ENCODE data around the gene PIP5KL1. TPM values are rescaled to one million over a fixed set of nuclear protein-coding genes. Genes with fewer than 3 reads are reported as not detected.

Gene PIP5KL1
- total and polyA plus RNA-seq, 4 donors, result 2.7 to 19.1 (median 11.9) TPM

- no peak for DNase-seq (ENCODE audit: low read depth in 4 of 6, low spot score in 6 of 6)
- WGBS (ENCODE audit: insufficient coverage), result 67% methylated on average over 10 of the region's 10 CpGs
- no peaks in the 10 kb centered on the region for H3K27me3 ChIP-seq (ENCODE audit: control insufficient read depth, insufficient read depth, low read length)
- peaks cover 38% of the 10 kb centered on the region for H3K36me3 ChIP-seq (ENCODE audit: control insufficient read depth, insufficient read depth, low read length)
- no peak overlapping the region for H3K4me3 ChIP-seq (ENCODE audit: low read depth, low read length)
- peak overlapping the region; percentile 78 for H3K27ac ChIP-seq (ENCODE audit: low read depth, low read length)
- no peaks in the 10 kb centered on the region for H3K9me3 ChIP-seq (ENCODE audit: control insufficient read depth, insufficient read depth, low read length)
- peaks cover 94% of the 10 kb centered on the region for H3K4me1 ChIP-seq (ENCODE audit: control insufficient read depth, insufficient read depth, low read length)
Measured at GRCh38 chr9:127975376-127976315, 45.1 kb upstream of the PIP5KL1 start.

- no peak overlapping the region for H3K4me3 ChIP-seq (ENCODE audit: low read depth, low read length)
- H3K9me3 ChIP-seq (ENCODE audit: control insufficient read depth, insufficient read depth, low read length), result no peaks in the 10 kb centered on the region
- H3K27ac ChIP-seq (ENCODE audit: low read depth, low read length), result peak overlapping the region; percentile 78
- WGBS (ENCODE audit: insufficient coverage), result 45% methylated on average over 4 of the region's 10 CpGs
- H3K36me3 ChIP-seq (ENCODE audit: control insufficient read depth, insufficient read depth, low read length), result peaks cover 43% of the 10 kb centered on the region
- peaks cover 100% of the 10 kb centered on the region for H3K4me1 ChIP-seq (ENCODE audit: control insufficient read depth, insufficient read depth, low read length)
- no peak for DNase-seq (ENCODE audit: low read depth in 4 of 6, low spot score in 6 of 6)
- H3K27me3 ChIP-seq (ENCODE audit: control insufficient read depth, insufficient read depth, low read length), result no peaks in the 10 kb centered on the region
Measured at GRCh38 chr9:127974769-127975261, 44.2 kb upstream of the PIP5KL1 start.

GRCh38 chr9:127974001-127974768 lies 43.6 kb upstream of the PIP5KL1 start:
- H3K27ac ChIP-seq (ENCODE audit: low read depth, low read length), result peak overlapping the region; percentile 78
- peak in 2 of 6 donors; percentile 70 to 84 for DNase-seq (ENCODE audit: low read depth in 4 of 6, low spot score in 6 of 6)
- WGBS (ENCODE audit: insufficient coverage), result 41% methylated on average over 12 of the region's 12 CpGs
- H3K27me3 ChIP-seq (ENCODE audit: control insufficient read depth, insufficient read depth, low read length), result no peaks in the 10 kb centered on the region
- H3K4me3 ChIP-seq (ENCODE audit: low read depth, low read length), result no peak overlapping the region
- peaks cover 43% of the 10 kb centered on the region for H3K36me3 ChIP-seq (ENCODE audit: control insufficient read depth, insufficient read depth, low read length)
- no peaks in the 10 kb centered on the region for H3K9me3 ChIP-seq (ENCODE audit: control insufficient read depth, insufficient read depth, low read length)
- H3K4me1 ChIP-seq (ENCODE audit: control insufficient read depth, insufficient read depth, low read length), result peaks cover 100% of the 10 kb centered on the region

- no peak for DNase-seq (ENCODE audit: low read depth in 4 of 6, low spot score in 6 of 6)
- 42% methylated on average over 17 of the region's 17 CpGs for WGBS (ENCODE audit: insufficient coverage)
- Histone ChIP-seq H3K36me3 (ENCODE audit: control insufficient read depth, insufficient read depth, low read length) (peaks cover 43% of the 10 kb centered on the region), H3K27ac (ENCODE audit: low read depth, low read length) (peak overlapping the region; percentile 78), H3K27me3 (ENCODE audit: control insufficient read depth, insufficient read depth, low read length) (no peaks in the 10 kb centered on the region), H3K4me3 (ENCODE audit: low read depth, low read length) (no peak overlapping the region), H3K4me1 (ENCODE audit: control insufficient read depth, insufficient read depth, low read length) (peaks cover 100% of the 10 kb centered on the region), H3K9me3 (ENCODE audit: control insufficient read depth, insufficient read depth, low read length) (no peaks in the 10 kb centered on the region)
Measured at GRCh38 chr9:127973169-127974000, 42.8 kb upstream of the PIP5KL1 start.

GRCh38 chr9:127972236-127972871 lies 41.8 kb upstream of the PIP5KL1 start:
- no peak for DNase-seq (ENCODE audit: low read depth in 4 of 6, low spot score in 6 of 6)
- Histone ChIP-seq H3K27me3 (ENCODE audit: control insufficient read depth, insufficient read depth, low read length) (no peaks in the 10 kb centered on the region), H3K4me3 (ENCODE audit: low read depth, low read length) (no peak overlapping the region), H3K4me1 (ENCODE audit: control insufficient read depth, insufficient read depth, low read length) (peaks cover 100% of the 10 kb centered on the region), H3K27ac (ENCODE audit: low read depth, low read length) (peak overlapping the region; percentile 78), H3K36me3 (ENCODE audit: control insufficient read depth, insufficient read depth, low read length) (peaks cover 37% of the 10 kb centered on the region), H3K9me3 (ENCODE audit: control insufficient read depth, insufficient read depth, low read length) (no peaks in the 10 kb centered on the region)
- WGBS (ENCODE audit: insufficient coverage), result 37% methylated on average over 12 of the region's 12 CpGs

GRCh38 chr9:127971357-127972235 lies 41.0 kb upstream of the PIP5KL1 start:
- no peak overlapping the region for H3K4me3 ChIP-seq (ENCODE audit: low read depth, low read length)

GRCh38 chr9:127970401-127971313 lies 40.1 kb upstream of the PIP5KL1 start:
- WGBS (ENCODE audit: insufficient coverage), result 57% methylated on average over 16 of the region's 16 CpGs
- Histone ChIP-seq H3K36me3 (ENCODE audit: control insufficient read depth, insufficient read depth, low read length) (peaks cover 31% of the 10 kb centered on the region), H3K4me3 (ENCODE audit: low read depth, low read length) (no peak overlapping the region), H3K9me3 (ENCODE audit: control insufficient read depth, insufficient read depth, low read length) (no peaks in the 10 kb centered on the region), H3K27me3 (ENCODE audit: control insufficient read depth, insufficient read depth, low read length) (no peaks in the 10 kb centered on the region), H3K27ac (ENCODE audit: low read depth, low read length) (peak overlapping the region; percentile 26), H3K4me1 (ENCODE audit: control insufficient read depth, insufficient read depth, low read length) (peaks cover 100% of the 10 kb centered on the region)
- no peak for DNase-seq (ENCODE audit: low read depth in 4 of 6, low spot score in 6 of 6)

More at GRCh38 chr9:127971357-127972235, 41.0 kb upstream of the PIP5KL1 start:
- Histone ChIP-seq H3K27me3 (ENCODE audit: control insufficient read depth, insufficient read depth, low read length) (no peaks in the 10 kb centered on the region), H3K36me3 (ENCODE audit: control insufficient read depth, insufficient read depth, low read length) (peaks cover 34% of the 10 kb centered on the region), H3K27ac (ENCODE audit: low read depth, low read length) (peak overlapping the region; percentile 78), H3K9me3 (ENCODE audit: control insufficient read depth, insufficient read depth, low read length) (no peaks in the 10 kb centered on the region), H3K4me1 (ENCODE audit: control insufficient read depth, insufficient read depth, low read length) (peaks cover 100% of the 10 kb centered on the region)
- DNase-seq (ENCODE audit: low read depth in 4 of 6, low spot score in 6 of 6), result peak in 1 of 6 donors; percentile 72
- 31% methylated on average over 17 of the region's 20 CpGs for WGBS (ENCODE audit: insufficient coverage)

Measured in spinal cord (tissue), 10 donors.